ENCODE results near the gene MED12L.

- TF ChIP-seq CTCF (IDR thresholded peaks at IDR 0.05; ENCODE audit: poor library complexity) (peak; percentile 75), EZH2 (IDR thresholded peaks at IDR 0.05; ENCODE audit: borderline replicate concordance) (no peak), EZH2phosphoT487 (IDR thresholded peaks at IDR 0.05; ENCODE audit: low read depth, severe bottlenecking, unreplicated experiment) (no peak)
Measured at GRCh38 chr3:151327571-151328198, 242.2 kb downstream of the MED12L start.
